Neuronal stem cell (in vitro differentiated cells): Measurements from ENCODE around the gene ZC3H12C.

ENCODE experiments used
- DNase-seq: peaks from one replicate; pipeline ENCODE4 v3.0.0-alpha.2; 2013; ENCODE audit warnings: low spot score
- H2AFZ ChIP-seq: one replicate; pipeline ENCODE4 v1.6.1; 2013; ENCODE audit warnings: mild to moderate bottlenecking, low read length, inconsistent platforms
- H2AK5ac ChIP-seq: 2 replicates; pipeline ENCODE4 v1.6.1; 2013; ENCODE audit warnings: low read depth, mild to moderate bottlenecking, inconsistent platforms, low read length, moderate library complexity, mixed read lengths
- H2BK120ac ChIP-seq: 2 replicates; pipeline ENCODE4 v1.6.1; 2013; ENCODE audit warnings: low read depth, mild to moderate bottlenecking, inconsistent platforms, low read length, moderate library complexity, mixed read lengths
- H2BK12ac ChIP-seq: one replicate; pipeline ENCODE4 v1.6.1; 2013; ENCODE audit warnings: low read length, inconsistent platforms
- H2BK15ac ChIP-seq: 2 replicates; pipeline ENCODE4 v1.6.1; 2013; ENCODE audit warnings: mild to moderate bottlenecking, low read length, inconsistent platforms, mixed read lengths
- H2BK5ac ChIP-seq: one replicate; pipeline ENCODE4 v1.6.1; 2013; ENCODE audit warnings: inconsistent platforms, mild to moderate bottlenecking, low read length, moderate library complexity
- H3K14ac ChIP-seq: one replicate; pipeline ENCODE4 v1.6.1; 2013; ENCODE audit warnings: low read length, inconsistent platforms
- H3K18ac ChIP-seq: 2 replicates; pipeline ENCODE4 v1.6.1; 2013; ENCODE audit warnings: low read length, inconsistent platforms
- H3K23ac ChIP-seq: 2 replicates; pipeline ENCODE4 v1.6.1; 2013; ENCODE audit warnings: low read depth, mild to moderate bottlenecking, mixed read lengths, low read length, inconsistent platforms; ENCODE audit not compliant: poor library complexity
- H3K27ac ChIP-seq: replicated peaks from 3 replicates; pipeline ENCODE4 v1.5.1; 2013; ENCODE audit warnings: low read length, inconsistent platforms
- H3K27me3 ChIP-seq, 3 experiments: 2 replicates each; pipeline ENCODE4 v1.6.1; 2013; ENCODE audit warnings: low read length in 3 of 3, mild to moderate bottlenecking in 2 of 3, inconsistent platforms in 1 of 3, low read depth in 1 of 3, mixed read lengths in 1 of 3, moderate library complexity in 1 of 3; ENCODE audit not compliant: control insufficient read depth in 3 of 3, insufficient read depth in 3 of 3
- H3K36me3 ChIP-seq, 2 donors: replicated peaks in 1 of 2; 2 replicates each; pipeline ENCODE4 v1.6.1; 2013; ENCODE audit warnings: low read length in 2 of 2; ENCODE audit not compliant: control insufficient read depth in 2 of 2, insufficient read depth in 2 of 2
- H3K4ac ChIP-seq: 2 replicates; pipeline ENCODE4 v1.6.1; 2013; ENCODE audit warnings: inconsistent platforms, mild to moderate bottlenecking, low read length, moderate library complexity
- H3K4me1 ChIP-seq, 2 donors: 1 replicate in 1 of 2; 2 replicates in 1 of 2; pipeline ENCODE4 v1.6.1; 2013; ENCODE audit warnings: low read length in 2 of 2, low read depth in 1 of 2; ENCODE audit not compliant: control insufficient read depth in 2 of 2, insufficient read depth in 1 of 2
- H3K4me2 ChIP-seq: one replicate; pipeline ENCODE4 v1.6.1; 2013; ENCODE audit warnings: mild to moderate bottlenecking, low read length, inconsistent platforms; ENCODE audit not compliant: insufficient read depth, poor library complexity, severe bottlenecking
- H3K4me3 ChIP-seq, 2 donors: 2 replicates each; pipeline ENCODE4 v1.5.1; 2013; ENCODE audit warnings: low read length in 2 of 2, mild to moderate bottlenecking in 2 of 2, inconsistent platforms in 1 of 2, moderate library complexity in 1 of 2
- H3K79me1 ChIP-seq: one replicate; pipeline ENCODE4 v1.6.1; 2013; ENCODE audit warnings: low read depth, mild to moderate bottlenecking, inconsistent platforms, low read length, moderate library complexity
- H3K9ac ChIP-seq: one replicate; pipeline ENCODE4 v1.6.1; 2013; ENCODE audit warnings: mild to moderate bottlenecking, low read depth, low read length, inconsistent platforms; ENCODE audit not compliant: poor library complexity
- H3K9me3 ChIP-seq, 2 donors: replicated peaks in 1 of 2; 2 replicates each; pipeline versions ENCODE3 to v1.6.1; 2013; ENCODE audit warnings: low read length in 2 of 2, mild to moderate bottlenecking in 2 of 2, inconsistent platforms in 1 of 2, low read depth in 1 of 2, mixed read lengths in 1 of 2, moderate library complexity in 1 of 2; ENCODE audit not compliant: control insufficient read depth in 2 of 2, insufficient read depth in 1 of 2
- H4K8ac ChIP-seq: one replicate; pipeline ENCODE4 v1.6.1; 2013; ENCODE audit warnings: low read depth, mild to moderate bottlenecking, inconsistent platforms, low read length, moderate library complexity
- H4K91ac ChIP-seq: one replicate; pipeline ENCODE4 v1.6.1; 2013; ENCODE audit warnings: low read length, low read depth, mild to moderate bottlenecking, inconsistent platforms; ENCODE audit not compliant: poor library complexity
- WGBS, 2 donors: extraction: QIAGEN DNeasy Blood & Tissue Kit; methylation state at CpG; one replicate each; pipeline ENCODE4 v1.1.7; 2013; ENCODE audit warnings: missing lambda C conversion rate in 2 of 2, mixed read lengths in 1 of 2; ENCODE audit not compliant: insufficient read length in 2 of 2, insufficient replicate concordance in 1 of 2; ENCODE audit errors: extremely low coverage in 2 of 2; 5-methylcytosine and 5-hydroxymethylcytosine counted together

Gene ZC3H12C

DNA sequence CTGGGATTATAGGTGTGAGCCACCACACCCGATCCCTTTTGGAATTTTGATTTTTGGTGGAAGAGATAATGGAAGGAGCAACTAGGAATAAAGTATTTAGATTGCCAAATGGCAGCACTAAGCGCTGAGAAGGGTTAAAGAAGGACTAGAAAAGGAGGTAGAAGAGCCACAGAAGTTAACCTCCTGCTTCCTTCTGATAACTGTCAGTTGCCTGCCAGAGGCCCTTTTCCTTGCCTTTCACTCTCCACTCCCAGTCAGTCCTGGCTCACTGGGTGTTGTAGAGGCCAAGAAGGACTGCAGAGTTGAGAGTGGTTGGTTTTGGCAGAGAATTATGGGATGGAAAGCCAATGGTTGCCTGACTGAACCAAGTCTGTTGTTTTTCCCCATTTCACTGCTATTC lies 19.3 kb downstream of the ZC3H12C start:
- Histone ChIP-seq H2BK5ac (no peak overlapping the region), H3K4me3 (no peak overlapping the region), H3K36me3 (peaks cover 3 to 20% of the 10 kb centered on the region in 2 donors), H3K27ac (no peak overlapping the region), H3K9ac (no peak overlapping the region), H2AFZ (no peak overlapping the region), H3K4ac (no peak overlapping the region), H4K8ac (no peak overlapping the region), H2BK120ac (no peak overlapping the region), H2BK12ac (no peak overlapping the region), H3K14ac (no peak overlapping the region), H4K91ac (no peak overlapping the region), H3K4me1 (peaks cover 0 to 1% of the 10 kb centered on the region in 2 donors), H2AK5ac (no peak overlapping the region), H2BK15ac (no peak overlapping the region), H3K18ac (no peak overlapping the region), H3K23ac (no peak overlapping the region), H3K9me3 (peaks cover 0 to 2% of the 10 kb centered on the region in 2 donors), H3K79me1 (peaks cover 6% of the 10 kb centered on the region), H3K27me3 (no peaks in the 10 kb centered on the region), H3K4me2 (no peak overlapping the region)
- DNase-seq, result no peak
- WGBS, 2 donors, result no CpG with 5 or more reads among the region's 2 CpGs

DNA sequence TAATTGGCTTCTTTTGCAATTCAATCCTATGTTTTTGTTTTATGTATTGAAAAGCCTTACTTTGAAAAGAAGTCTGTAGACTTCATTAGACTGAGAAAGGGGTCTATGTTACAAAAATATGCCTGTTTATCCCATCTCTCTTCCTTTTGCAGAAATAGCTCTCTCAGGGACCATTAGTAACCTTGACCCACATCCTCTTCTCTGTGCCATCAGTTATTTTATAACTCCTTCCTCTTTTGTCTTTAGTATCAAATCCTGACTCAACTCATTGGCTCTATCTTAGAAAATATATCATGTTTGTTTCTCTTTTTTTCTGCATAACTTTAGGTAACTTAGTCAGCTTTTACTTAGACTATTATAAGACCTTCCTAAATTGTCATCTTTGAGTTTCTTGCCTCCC lies 20.3 kb downstream of the ZC3H12C start:
- Histone ChIP-seq H3K4me2 (no peak overlapping the region), H4K8ac (no peak overlapping the region), H2BK15ac (no peak overlapping the region), H2BK5ac (no peak overlapping the region), H3K4ac (no peak overlapping the region), H3K9me3 (peaks cover 0 to 2% of the 10 kb centered on the region in 2 donors), H3K14ac (no peak overlapping the region), H3K18ac (no peak overlapping the region), H2AK5ac (no peak overlapping the region), H3K23ac (no peak overlapping the region), H2AFZ (no peak overlapping the region), H3K4me1 (peaks cover 0 to 1% of the 10 kb centered on the region in 2 donors), H3K79me1 (peaks cover 6% of the 10 kb centered on the region), H3K27ac (no peak overlapping the region), H4K91ac (no peak overlapping the region), H3K9ac (no peak overlapping the region), H3K36me3 (peaks cover 3 to 20% of the 10 kb centered on the region in 2 donors), H3K4me3 (no peak overlapping the region), H2BK12ac (no peak overlapping the region), H3K27me3 (no peaks in the 10 kb centered on the region), H2BK120ac (no peak overlapping the region)
- DNase-seq, result no peak

DNA sequence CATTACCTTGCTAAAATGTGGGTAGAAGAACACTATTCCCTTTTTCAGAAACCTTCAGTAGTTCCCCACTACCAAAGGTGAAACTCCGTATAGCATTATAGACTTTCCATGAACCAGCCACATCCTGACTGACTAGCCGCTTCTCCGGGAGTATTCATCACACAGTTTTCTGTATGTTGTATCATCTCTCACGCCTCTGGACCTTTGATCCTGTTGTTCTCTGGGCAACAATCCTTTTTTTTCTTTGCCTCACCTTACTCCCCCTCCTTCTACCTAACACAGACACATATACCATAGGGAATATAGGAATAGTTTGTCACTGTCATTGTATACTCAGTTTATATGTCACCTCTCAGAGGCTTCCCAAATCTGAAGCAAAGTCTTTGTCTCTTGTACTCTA lies 20.8 kb downstream of the ZC3H12C start:
- H3K36me3 ChIP-seq, result peaks cover 3 to 20% of the 10 kb centered on the region in 2 donors
- H3K9me3 ChIP-seq, result peaks cover 0 to 2% of the 10 kb centered on the region in 2 donors
- H2AK5ac ChIP-seq, result no peak overlapping the region
- H2BK5ac ChIP-seq, result no peak overlapping the region
- H4K91ac ChIP-seq, result no peak overlapping the region
- peaks cover 6% of the 10 kb centered on the region for H3K79me1 ChIP-seq
- H3K14ac ChIP-seq, result no peak overlapping the region
- no peak overlapping the region for H4K8ac ChIP-seq
- H2AFZ ChIP-seq, result no peak overlapping the region
- no peak overlapping the region for H3K4ac ChIP-seq
- no peak overlapping the region for H3K9ac ChIP-seq
- no peak overlapping the region for H3K4me2 ChIP-seq
- no peaks in the 10 kb centered on the region for H3K27me3 ChIP-seq
- H3K4me1 ChIP-seq, result peaks cover 0 to 1% of the 10 kb centered on the region in 2 donors
- DNase-seq, result no peak
- no peak overlapping the region for H3K27ac ChIP-seq
- H2BK15ac ChIP-seq, result no peak overlapping the region
- no CpG with 5 or more reads among the region's 4 CpGs for WGBS, 2 donors
- H2BK12ac ChIP-seq, result no peak overlapping the region
- no peak overlapping the region for H3K4me3 ChIP-seq
- no peak overlapping the region for H3K23ac ChIP-seq
- H3K18ac ChIP-seq, result no peak overlapping the region
- H2BK120ac ChIP-seq, result no peak overlapping the region

DNA sequence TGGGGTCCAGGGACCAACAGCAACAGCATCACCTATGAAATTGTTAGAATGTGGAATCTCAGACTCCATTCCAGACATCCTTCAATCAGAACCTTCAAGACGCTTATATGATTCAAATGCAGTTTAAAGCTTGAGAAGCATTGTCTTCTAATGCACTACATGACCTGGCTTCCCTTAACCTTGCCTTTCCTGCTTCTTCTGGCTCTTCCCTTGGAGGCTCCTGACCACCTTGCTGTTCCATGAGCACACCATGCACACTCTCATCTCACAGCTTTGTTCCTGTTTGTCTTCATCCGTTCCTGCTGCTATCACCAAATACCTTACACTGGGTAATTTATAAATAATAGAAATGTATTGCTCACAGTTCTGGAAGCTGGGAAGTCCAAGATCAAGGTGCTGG lies 26.1 kb downstream of the ZC3H12C start:
- Histone ChIP-seq H3K18ac (no peak overlapping the region), H4K91ac (no peak overlapping the region), H3K14ac (no peak overlapping the region), H3K4me2 (no peak overlapping the region), H2BK120ac (no peak overlapping the region), H2AFZ (no peak overlapping the region), H3K4me3 (no peak overlapping the region), H3K4ac (no peak overlapping the region), H4K8ac (no peak overlapping the region), H3K4me1 (peaks cover 0 to 2% of the 10 kb centered on the region in 2 donors), H2AK5ac (no peak overlapping the region), H3K27me3 (no peaks in the 10 kb centered on the region), H2BK12ac (no peak overlapping the region), H3K23ac (no peak overlapping the region), H3K79me1 (no peaks in the 10 kb centered on the region), H2BK5ac (no peak overlapping the region), H3K27ac (no peak overlapping the region), H3K9ac (no peak overlapping the region), H3K36me3 (peaks cover 0 to 9% of the 10 kb centered on the region in 2 donors), H2BK15ac (no peak overlapping the region), H3K9me3 (no peaks in the 10 kb centered on the region)
- DNase-seq, result no peak
- WGBS, 2 donors, result no CpG with 5 or more reads among the region's 2 CpGs
